Sigmoid colon (tissue), 4 donors: ENCODE data around the gene RALA.

Source experiments
- CTCF ChIP-seq, 4 experiments: fragments of 450-650 bp in 3 of 4; fragments of 200-600 bp in 1 of 4; IDR thresholded peaks; one replicate each; pipeline ENCODE4 v1.5.1; 2016 to 2019; ENCODE audit warnings: antibody characterized with exemption in 4 of 4, mild to moderate bottlenecking in 3 of 4, moderate library complexity in 2 of 4
- POLR2AphosphoS5 ChIP-seq, 4 donors: sonication (generic); formaldehyde crosslinking; IDR thresholded peaks; one replicate each; pipeline ENCODE4 v1.6.1; 2017; ENCODE audit warnings: antibody characterized with exemption in 4 of 4

- no peak for TF ChIP-seq CTCF (IDR thresholded peaks at IDR 0.05)
- TF ChIP-seq POLR2AphosphoS5 (IDR thresholded peaks at IDR 0.05): no peak
These were observed 6.4 kb upstream of the RALA start for GRCh38 chr7:39617005-39617404.
